Testis (tissue), 3 donors: ENCODE data around the gene IPO9. TPM values are rescaled to one million over a fixed set of nuclear protein-coding genes. Genes with fewer than 3 reads are reported as not detected.
A peak's percentile ranks its signal among the peaks of the same experiment; 100 is the strongest.

ENCODE experiments used
- DNase-seq: peaks from one replicate; pipeline ENCODE4 v3.0.0-alpha.2; 2019
- H3K27ac ChIP-seq, 2 donors: fragments of 200-600 bp; sonication (generic); one replicate each; pipeline ENCODE4 v1.5.1; 2019
- H3K27me3 ChIP-seq: fragments of 200-600 bp; sonication (generic); one replicate; pipeline ENCODE4 v1.5.1; 2019
- H3K36me3 ChIP-seq: fragments of 200-600 bp; sonication (generic); one replicate; pipeline ENCODE4 v1.5.1; 2017; ENCODE audit warnings: low read depth; ENCODE audit errors: missing control alignments
- H3K4me1 ChIP-seq: fragments of 200-600 bp; sonication (generic); one replicate; pipeline ENCODE4 v1.5.1; 2019
- H3K4me3 ChIP-seq, 2 donors: fragments of 200-600 bp; sonication (generic); one replicate each; pipeline ENCODE4 v1.5.1; 2017 to 2019
- H3K9me3 ChIP-seq: fragments of 200-600 bp; sonication (generic); one replicate; pipeline ENCODE4 v1.5.1; 2017
- CTCF ChIP-seq, 3 experiments: fragments of 450-650 bp in 2 of 3; fragments of 200-600 bp in 1 of 3; sonication (generic) in 1 of 3; IDR thresholded peaks; one replicate each; pipeline ENCODE4 v1.5.1; 2016 to 2019; ENCODE audit warnings: antibody characterized with exemption in 3 of 3, mild to moderate bottlenecking in 2 of 3, moderate library complexity in 1 of 3
- POLR2A ChIP-seq: fragments of 450-650 bp; IDR thresholded peaks from one replicate; pipeline ENCODE4 v1.6.1; 2017; ENCODE audit warnings: antibody characterized with exemption, mild to moderate bottlenecking, moderate library complexity
- WGBS, 2 donors: methylation state at CpG; one replicate each; pipeline ENCODE4 v1.1.5; 2018; 5-methylcytosine and 5-hydroxymethylcytosine counted together
- intact Hi-C: fragments of 100-400 bp; cut with DNase I; formaldehyde crosslinking; loops from one replicate; pipeline ENCODE4 v1.15.1; 2023; ENCODE audit warnings: low total_unique reads
- polyA plus RNA-seq: library from polyadenylated mRNA; stranded (reverse); fragments of 350-450 nt; fragmentation: Illumina TruSeq; extraction: RNeasy Lipid Tissue Mini Kit (QIAGEN cat#74804); gene quantifications from one replicate; pipeline ENCODE4 v1.2.3, GENCODE V29; 2014; ENCODE audit warnings: low read depth, low replicate concordance; ENCODE audit not compliant: insufficient read depth
- total RNA-seq, 2 donors: library from RNA; depleted of rRNA; stranded (reverse); fragments of >200 nt; gene quantifications; one replicate each; pipeline ENCODE4 v1.2.3, GENCODE V29; 2016

The IPO9 gene
- total and polyA plus RNA-seq, 3 donors from 2014 or later, result 29.4 to 33.0 (median 30.5) TPM

- no peak for DNase-seq
- H3K27ac ChIP-seq, result peak overlapping the region in 1 of 2 donors; percentile 5
- no peaks in the 10 kb centered on the region for H3K27me3 ChIP-seq
- no peak overlapping the region for H3K4me3 ChIP-seq
- 90 to 91% methylated on average over 8 to 9 of the region's 9 CpGs for WGBS, 2 donors
- TF ChIP-seq CTCF (IDR thresholded peaks at IDR 0.05) (no peak), POLR2A (no peak)
- peaks cover 45% of the 10 kb centered on the region for H3K4me1 ChIP-seq
- intact Hi-C loops, result no loop called here
- no peaks in the 10 kb centered on the region for H3K36me3 ChIP-seq
- no peaks in the 10 kb centered on the region for H3K9me3 ChIP-seq
Measured at GRCh38 chr1:201886103-201886885, 57.3 kb downstream of the IPO9 start.

- Histone ChIP-seq H3K4me1 (peaks cover 45% of the 10 kb centered on the region), H3K4me3 (no peak overlapping the region), H3K36me3 (no peaks in the 10 kb centered on the region), H3K27ac (no peak overlapping the region), H3K27me3 (no peaks in the 10 kb centered on the region), H3K9me3 (no peaks in the 10 kb centered on the region)
- no peak for TF ChIP-seq CTCF (IDR thresholded peaks at IDR 0.05)
- WGBS, 2 donors, result 85 to 88% methylated on average over 5 of the region's 5 CpGs
- intact Hi-C loops, result no loop called here
- no peak for DNase-seq
Measured at GRCh38 chr1:201887116-201887866, 58.3 kb downstream of the IPO9 start.

- Histone ChIP-seq H3K9me3 (no peaks in the 10 kb centered on the region), H3K27ac (peak within 1 kb of the TSS; percentile 4 to 53), H3K36me3 (no peaks in the 10 kb centered on the region), H3K27me3 (no peaks in the 10 kb centered on the region), H3K4me3 (peak within 1 kb of the TSS; percentile 67 to 69), H3K4me1 (peaks cover 37% of the 10 kb centered on the region)
- TF ChIP-seq POLR2A, result no peak
- peak; percentile 85 for DNase-seq
- intact Hi-C loops, result no loop called here
- WGBS, 2 donors, result 0 to 5% methylated on average over 5 to 37 of the region's 49 CpGs
Measured at GRCh38 chr1:201888282-201889089, 59.5 kb downstream of the IPO9 start, which contains the start of gene SHISA4. SHISA4 (plus strand) TSS chr1:201888898; CDS start chr1:201888995, 97 bp downstream.

- H3K27ac ChIP-seq, result peak overlapping the region in 1 of 2 donors; percentile 53
- H3K4me1 ChIP-seq, result peaks cover 29% of the 10 kb centered on the region
- no peaks in the 10 kb centered on the region for H3K36me3 ChIP-seq
- H3K9me3 ChIP-seq, result no peaks in the 10 kb centered on the region
- TF ChIP-seq POLR2A (no peak), CTCF (IDR thresholded peaks at IDR 0.05) (no peak)
- intact Hi-C loops, result no loop called here
- 11 to 12% methylated on average over 18 to 31 of the region's 33 CpGs for WGBS, 2 donors
- H3K27me3 ChIP-seq, result no peaks in the 10 kb centered on the region
- DNase-seq, result no peak
- peak overlapping the region; percentile 67 to 69 for H3K4me3 ChIP-seq
Measured at GRCh38 chr1:201889090-201889968, 60.4 kb downstream of the IPO9 start.
